Glutamatergic neuron (in vitro differentiated cells): ENCODE data around the gene WFIKKN1. TPM values are rescaled to one million over a fixed set of nuclear protein-coding genes. Genes with fewer than 3 reads are reported as not detected.
A peak's percentile ranks its signal among the peaks of the same experiment; 100 is the strongest.

Experiments used
- DNase-seq: peaks from one replicate; pipeline ENCODE4 v3.0.0; 2022
- H3K27ac Mint-ChIP-seq: one replicate; pipeline ENCODE4 v1.8.0; 2020; ENCODE audit warnings: mild to moderate bottlenecking, mixed read lengths, inconsistent platforms; ENCODE audit not compliant: unreplicated experiment
- H3K27me3 Mint-ChIP-seq: one replicate; pipeline ENCODE4 v1.8.0; 2020; ENCODE audit warnings: mild to moderate bottlenecking, moderate library complexity, mixed read lengths, inconsistent platforms; ENCODE audit not compliant: unreplicated experiment
- H3K36me3 Mint-ChIP-seq: one replicate; pipeline ENCODE4 v1.8.0; 2020; ENCODE audit warnings: mild to moderate bottlenecking, mixed read lengths, inconsistent platforms; ENCODE audit not compliant: unreplicated experiment
- H3K4me1 Mint-ChIP-seq: one replicate; pipeline ENCODE4 v1.8.0; 2020; ENCODE audit warnings: mild to moderate bottlenecking, low read depth, mixed read lengths, inconsistent platforms; ENCODE audit not compliant: unreplicated experiment
- H3K4me3 Mint-ChIP-seq: one replicate; pipeline ENCODE4 v1.8.0; 2020; ENCODE audit warnings: mild to moderate bottlenecking, mixed read lengths, inconsistent platforms; ENCODE audit not compliant: unreplicated experiment
- H3K9me3 Mint-ChIP-seq: one replicate; pipeline ENCODE4 v1.8.0; 2020; ENCODE audit warnings: mild to moderate bottlenecking, moderate library complexity, mixed read lengths, inconsistent platforms; ENCODE audit not compliant: unreplicated experiment
- total RNA-seq: library from RNA; stranded (reverse); fragmentation: NEBNext Ultra II Directional; extraction: Animal tissue kit (Norgen Biotek cat#: 25700); gene quantifications from one replicate; pipeline ENCODE4 v1.2.1, GENCODE V29; 2021; ENCODE audit not compliant: unreplicated experiment
- TF ChIP-seq, protein P1 (sequence below): fragments of 200-600 bp; sonication (generic); IDR thresholded peaks from one replicate; pipeline ENCODE4 v1.5.0; 2021; ENCODE audit not compliant: partially characterized antibody, unreplicated experiment

Gene WFIKKN1
- total RNA-seq, 1 donor from 2014 or later, result 61.9 TPM

DNA sequence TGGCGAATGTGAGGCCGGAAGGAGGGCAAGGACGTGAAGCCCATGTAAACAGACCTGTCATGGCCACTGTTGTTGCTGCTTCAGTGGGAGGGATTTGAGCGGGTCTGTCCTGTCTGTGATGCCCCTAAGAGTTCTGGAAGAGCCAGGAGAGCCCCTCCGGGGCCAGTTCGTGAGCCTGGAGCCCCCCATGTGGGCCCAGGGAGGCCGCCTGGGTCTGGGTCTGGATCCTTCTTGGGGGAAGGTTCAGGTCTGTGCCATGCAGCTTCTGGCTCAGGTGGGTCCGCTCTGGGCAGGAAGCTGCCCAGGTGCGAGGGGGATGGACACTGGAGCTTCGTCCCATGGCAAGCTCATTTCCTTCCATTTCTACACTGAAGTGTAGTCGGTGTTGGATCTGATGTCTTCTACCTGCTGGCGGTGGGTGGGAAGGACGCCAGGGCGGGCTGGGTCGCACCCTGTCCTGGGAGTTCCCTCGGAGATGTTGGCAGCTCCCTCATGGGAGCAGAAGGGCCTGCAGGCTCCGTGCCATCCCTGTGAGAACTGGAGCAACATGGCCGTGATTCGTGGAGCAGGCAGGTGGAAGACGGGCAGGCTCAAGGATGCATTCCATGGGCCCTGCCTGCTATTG lies 11.2 kb upstream of the WFIKKN1 start:
- Mint-ChIP-seq H3K27ac (no peak overlapping the region), H3K4me3 (no peak overlapping the region), H3K27me3 (peaks cover 7% of the 10 kb centered on the region), H3K36me3 (peaks cover 9% of the 10 kb centered on the region), H3K4me1 (peaks cover 24% of the 10 kb centered on the region), H3K9me3 (peaks cover 8% of the 10 kb centered on the region)
- no peak for DNase-seq
- TF ChIP-seq, protein P1, sequence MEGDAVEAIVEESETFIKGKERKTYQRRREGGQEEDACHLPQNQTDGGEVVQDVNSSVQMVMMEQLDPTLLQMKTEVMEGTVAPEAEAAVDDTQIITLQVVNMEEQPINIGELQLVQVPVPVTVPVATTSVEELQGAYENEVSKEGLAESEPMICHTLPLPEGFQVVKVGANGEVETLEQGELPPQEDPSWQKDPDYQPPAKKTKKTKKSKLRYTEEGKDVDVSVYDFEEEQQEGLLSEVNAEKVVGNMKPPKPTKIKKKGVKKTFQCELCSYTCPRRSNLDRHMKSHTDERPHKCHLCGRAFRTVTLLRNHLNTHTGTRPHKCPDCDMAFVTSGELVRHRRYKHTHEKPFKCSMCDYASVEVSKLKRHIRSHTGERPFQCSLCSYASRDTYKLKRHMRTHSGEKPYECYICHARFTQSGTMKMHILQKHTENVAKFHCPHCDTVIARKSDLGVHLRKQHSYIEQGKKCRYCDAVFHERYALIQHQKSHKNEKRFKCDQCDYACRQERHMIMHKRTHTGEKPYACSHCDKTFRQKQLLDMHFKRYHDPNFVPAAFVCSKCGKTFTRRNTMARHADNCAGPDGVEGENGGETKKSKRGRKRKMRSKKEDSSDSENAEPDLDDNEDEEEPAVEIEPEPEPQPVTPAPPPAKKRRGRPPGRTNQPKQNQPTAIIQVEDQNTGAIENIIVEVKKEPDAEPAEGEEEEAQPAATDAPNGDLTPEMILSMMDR, result no peak

DNA sequence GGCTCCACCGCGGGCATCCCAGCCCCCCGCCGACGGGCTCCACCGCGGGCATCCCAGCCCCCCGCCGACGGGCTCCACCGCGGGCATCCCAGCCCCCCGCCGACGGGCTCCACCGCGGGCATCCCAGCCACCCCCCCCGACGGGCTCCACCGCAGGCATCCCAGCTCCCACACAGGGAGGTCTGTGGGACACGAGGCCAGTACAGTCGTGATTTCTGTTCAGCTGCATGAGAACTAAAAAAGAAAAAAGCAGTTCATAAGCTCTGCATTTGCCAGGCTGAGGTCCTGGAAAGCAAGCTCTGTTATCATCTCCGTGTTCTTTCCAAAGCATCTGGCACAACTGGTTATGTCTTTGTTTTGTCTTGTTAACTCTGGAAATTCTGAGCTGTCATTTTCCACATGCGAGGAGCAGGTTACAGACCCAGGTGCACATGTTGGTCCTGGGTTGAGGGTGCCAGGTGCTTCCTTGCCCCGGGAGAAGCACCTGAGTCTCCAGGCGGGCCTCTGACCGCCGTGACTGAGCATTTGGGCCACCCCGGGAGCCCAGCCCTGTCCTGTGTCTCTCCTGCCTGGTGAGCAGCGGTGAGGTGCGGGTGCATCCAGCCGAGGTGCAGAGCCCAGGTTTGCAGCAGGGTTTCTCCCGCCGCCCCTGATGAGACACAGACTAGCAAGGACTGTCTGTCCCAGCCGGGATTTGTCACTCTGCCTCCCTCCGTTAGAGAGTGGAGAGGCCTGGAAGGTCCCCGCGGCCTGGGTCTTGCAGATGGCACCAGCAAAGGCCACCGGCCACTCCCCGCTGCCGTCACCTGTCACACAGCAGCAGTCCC lies 9.9 kb upstream of the WFIKKN1 start:
- H3K27ac Mint-ChIP-seq, result no peak overlapping the region

GRCh38 chr16:621526-622105 lies 9.2 kb upstream of the WFIKKN1 start:
- H3K27ac Mint-ChIP-seq, result peak overlapping the region; percentile 25
- H3K9me3 Mint-ChIP-seq, result peaks cover 8% of the 10 kb centered on the region
- H3K4me3 Mint-ChIP-seq, result peak overlapping the region; percentile 38
- H3K27me3 Mint-ChIP-seq, result peaks cover 6% of the 10 kb centered on the region
- DNase-seq, result no peak
- TF ChIP-seq, protein P1, result no peak
- H3K4me1 Mint-ChIP-seq, result peaks cover 23% of the 10 kb centered on the region
- H3K36me3 Mint-ChIP-seq, result peaks cover 4% of the 10 kb centered on the region

More for the DNA sequence above, 9.9 kb upstream of the WFIKKN1 start:
- peaks cover 23% of the 10 kb centered on the region for H3K4me1 Mint-ChIP-seq
- peaks cover 4% of the 10 kb centered on the region for H3K36me3 Mint-ChIP-seq
- H3K4me3 Mint-ChIP-seq, result no peak overlapping the region
- TF ChIP-seq, protein P1, result no peak
- DNase-seq, result no peak
- peaks cover 8% of the 10 kb centered on the region for H3K9me3 Mint-ChIP-seq
- H3K27me3 Mint-ChIP-seq, result peaks cover 5% of the 10 kb centered on the region

DNA sequence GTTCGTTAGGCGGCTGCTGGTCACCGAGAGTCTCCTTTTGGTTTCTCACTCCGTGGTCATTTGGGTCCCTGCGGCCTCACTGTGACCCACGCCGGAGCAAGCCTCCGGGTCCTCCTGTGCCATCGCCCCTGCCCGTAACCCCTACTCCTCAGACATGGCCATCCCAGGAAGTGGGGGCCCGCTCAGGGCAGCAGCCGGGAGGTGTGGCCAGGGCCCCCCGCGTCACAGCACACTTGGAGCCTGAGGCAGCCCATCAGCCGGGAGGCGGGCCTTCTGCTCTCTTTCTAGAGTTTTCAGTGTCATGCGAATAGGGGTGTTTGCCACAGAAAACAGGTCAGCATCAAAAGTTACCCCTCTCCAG lies 7.9 kb upstream of the WFIKKN1 start:
- TF ChIP-seq, protein P1, result no peak
- Mint-ChIP-seq H3K9me3 (peaks cover 8% of the 10 kb centered on the region), H3K36me3 (peaks cover 4% of the 10 kb centered on the region), H3K27ac (no peak overlapping the region), H3K4me3 (no peak overlapping the region), H3K4me1 (peaks cover 26% of the 10 kb centered on the region), H3K27me3 (peaks cover 9% of the 10 kb centered on the region)
- DNase-seq, result no peak
